Mesodermal cell (in vitro differentiated cells): Measurements from ENCODE around the gene ANTXR1.
"Not testable (repeated sequence)": the region's sequence is repeated elsewhere in the genome, so short reads cannot be mapped to it uniquely, and the experiment has no call there.

Experiments
- H3K27ac ChIP-seq: 2 replicates; pipeline ENCODE4 v1.7.0; 2013; ENCODE audit warnings: mild to moderate bottlenecking, low read depth, low read length, moderate library complexity; ENCODE audit not compliant: severe bottlenecking
- H3K36me3 ChIP-seq: 2 replicates; pipeline ENCODE4 v1.7.1; 2013; ENCODE audit warnings: mild to moderate bottlenecking, low read length, moderate library complexity; ENCODE audit not compliant: control insufficient read depth, insufficient read depth
- H3K4me1 ChIP-seq: one replicate; pipeline ENCODE4 v1.7.1; 2013; ENCODE audit warnings: mild to moderate bottlenecking, low read length; ENCODE audit not compliant: insufficient read depth, control insufficient read depth, poor library complexity, severe bottlenecking
- H3K4me3 ChIP-seq: 2 replicates; pipeline ENCODE4 v1.7.0; 2013; ENCODE audit warnings: low read length, control low read depth, mild to moderate bottlenecking; ENCODE audit not compliant: insufficient read depth, poor library complexity, severe bottlenecking; ENCODE audit errors: extremely low read depth
- H3K9me3 ChIP-seq: 2 replicates; pipeline ENCODE4 v1.7.1; 2013; ENCODE audit warnings: mild to moderate bottlenecking, low read length, moderate library complexity; ENCODE audit not compliant: control insufficient read depth
- whole genome bisulfite sequencing, 2 experiments: methylation state at CpG; one replicate each; pipeline ENCODE4 v1.1.5; 2013; ENCODE audit warnings: missing lambda C conversion rate in 2 of 2; ENCODE audit not compliant: insufficient coverage in 2 of 2; 5-methylcytosine and 5-hydroxymethylcytosine counted together

The ANTXR1 gene

DNA sequence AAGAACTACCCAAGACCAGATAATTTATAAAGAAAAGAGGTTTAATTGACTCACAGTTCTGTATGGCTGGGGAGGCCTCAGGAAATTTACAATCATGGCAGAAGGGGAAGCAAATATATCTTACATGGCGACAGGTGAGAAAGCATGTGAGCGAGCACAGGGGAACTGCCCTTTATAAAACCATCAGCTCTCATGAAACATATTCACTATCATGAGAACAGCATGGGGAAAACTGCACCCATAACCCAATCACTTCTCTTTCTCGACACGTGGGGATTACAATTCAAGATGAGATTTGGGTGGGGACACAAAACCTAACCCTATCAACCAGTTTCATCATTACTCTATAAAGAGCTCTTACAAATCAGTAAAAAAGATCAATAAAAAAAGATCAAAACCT, 222.9 kb downstream of the ANTXR1 start:
- H3K4me3 ChIP-seq, H3K27ac ChIP-seq, H3K4me1 ChIP-seq, H3K9me3 ChIP-seq: not testable (repeated sequence)
- H3K36me3 ChIP-seq = peaks cover 24% of the 10 kb centered on the region
- WGBS, 2 experiments = 100% methylated on average over 2 of the region's 4 CpGs; no CpG with 5 or more reads in 1 of the 2 experiments

DNA sequence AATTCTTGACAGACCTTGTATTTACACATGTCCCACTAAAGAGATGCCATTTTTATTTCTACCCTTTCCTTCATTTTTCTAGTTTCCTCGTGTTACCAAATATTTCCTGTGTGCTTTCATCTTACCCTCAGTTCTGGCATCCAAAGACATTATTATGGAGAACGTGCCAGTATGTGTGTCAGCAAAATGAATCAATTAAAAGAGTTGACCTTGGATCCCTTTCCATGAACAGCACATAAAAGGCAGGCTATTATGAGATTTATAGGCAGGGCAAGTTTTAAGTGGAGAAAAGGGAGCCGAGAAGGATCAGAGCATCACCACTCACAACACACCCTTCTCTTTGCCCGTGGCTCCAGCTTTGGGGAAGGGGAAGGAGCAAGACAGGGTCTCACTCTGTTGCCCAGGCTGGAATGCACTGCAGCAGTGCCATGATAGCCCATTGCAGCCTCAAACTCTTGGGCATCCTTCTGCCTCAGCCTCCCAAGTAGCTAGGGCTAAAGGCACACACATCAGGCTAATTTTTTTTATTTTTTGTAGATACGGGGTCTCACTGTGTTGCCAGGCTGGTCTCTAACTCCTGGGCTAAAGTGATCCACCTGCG, 224.2 kb downstream of the ANTXR1 start:
- Histone ChIP-seq H3K4me1 (no peaks in the 10 kb centered on the region), H3K4me3 (no peak overlapping the region), H3K36me3 (peaks cover 29% of the 10 kb centered on the region), H3K9me3 (no peaks in the 10 kb centered on the region), H3K27ac (no peak overlapping the region)
- 93 to 95% methylated on average over 3 to 4 of the region's 6 CpGs for WGBS, 2 experiments

DNA sequence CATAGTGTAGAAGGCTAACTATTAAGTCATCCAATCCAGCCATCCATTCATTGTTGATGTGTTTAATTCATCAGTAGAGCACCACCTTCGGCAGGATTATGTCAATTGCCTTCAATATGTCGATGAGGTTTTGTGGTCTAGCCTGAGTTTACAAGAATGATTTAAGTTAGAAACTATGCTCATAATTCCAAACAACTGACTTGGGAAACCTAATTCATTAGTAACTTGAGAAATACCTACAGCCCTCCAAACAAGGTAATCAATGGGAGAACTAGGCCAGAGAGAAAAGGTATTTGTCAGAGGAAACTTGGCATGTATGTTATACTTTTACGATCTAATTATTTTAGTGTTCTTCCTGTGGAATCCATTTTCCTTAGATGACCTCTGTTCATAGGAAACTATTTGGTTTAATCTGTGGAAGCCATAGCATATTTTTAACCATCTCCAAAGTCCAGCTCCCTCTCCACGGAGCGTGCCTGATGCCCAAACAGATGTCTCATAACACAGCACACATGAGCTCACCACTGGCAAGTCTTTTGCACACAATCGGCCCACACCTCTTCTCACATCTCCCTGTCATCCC, 225.6 kb downstream of the ANTXR1 start:
- H3K4me1 ChIP-seq = peaks cover 4% of the 10 kb centered on the region
- H3K4me3 ChIP-seq = no peak overlapping the region
- 96 to 100% methylated on average over 2 to 5 of the region's 6 CpGs for WGBS, 2 experiments
- H3K36me3 ChIP-seq = peaks cover 32% of the 10 kb centered on the region
- no peak overlapping the region for H3K27ac ChIP-seq
- no peaks in the 10 kb centered on the region for H3K9me3 ChIP-seq

DNA sequence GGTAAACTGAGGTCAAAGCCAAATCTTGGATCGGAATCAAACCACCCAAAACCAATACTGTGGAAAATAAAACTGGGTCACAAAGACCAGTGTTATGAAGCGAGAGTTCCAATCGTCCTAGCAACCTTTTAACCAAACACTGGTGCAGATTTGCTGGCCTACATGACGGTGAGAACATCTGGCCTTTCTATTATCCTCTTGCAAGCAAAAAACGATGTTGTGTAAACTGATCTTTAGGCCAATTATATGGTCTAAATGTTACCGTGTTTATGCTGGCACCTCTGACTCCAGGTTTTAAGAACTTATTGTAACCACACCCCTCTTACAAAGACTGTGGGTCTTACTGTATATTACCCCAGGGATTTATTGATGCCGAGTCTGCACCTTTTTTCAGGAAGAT, 228.1 kb downstream of the ANTXR1 start:
- no peak overlapping the region for H3K27ac ChIP-seq
- peaks cover 4% of the 10 kb centered on the region for H3K4me1 ChIP-seq
- H3K9me3 ChIP-seq = no peaks in the 10 kb centered on the region
- WGBS, 2 experiments = 92 to 99% methylated on average over 5 to 7 of the region's 7 CpGs
- H3K4me3 ChIP-seq = no peak overlapping the region
- H3K36me3 ChIP-seq = peaks cover 44% of the 10 kb centered on the region

DNA sequence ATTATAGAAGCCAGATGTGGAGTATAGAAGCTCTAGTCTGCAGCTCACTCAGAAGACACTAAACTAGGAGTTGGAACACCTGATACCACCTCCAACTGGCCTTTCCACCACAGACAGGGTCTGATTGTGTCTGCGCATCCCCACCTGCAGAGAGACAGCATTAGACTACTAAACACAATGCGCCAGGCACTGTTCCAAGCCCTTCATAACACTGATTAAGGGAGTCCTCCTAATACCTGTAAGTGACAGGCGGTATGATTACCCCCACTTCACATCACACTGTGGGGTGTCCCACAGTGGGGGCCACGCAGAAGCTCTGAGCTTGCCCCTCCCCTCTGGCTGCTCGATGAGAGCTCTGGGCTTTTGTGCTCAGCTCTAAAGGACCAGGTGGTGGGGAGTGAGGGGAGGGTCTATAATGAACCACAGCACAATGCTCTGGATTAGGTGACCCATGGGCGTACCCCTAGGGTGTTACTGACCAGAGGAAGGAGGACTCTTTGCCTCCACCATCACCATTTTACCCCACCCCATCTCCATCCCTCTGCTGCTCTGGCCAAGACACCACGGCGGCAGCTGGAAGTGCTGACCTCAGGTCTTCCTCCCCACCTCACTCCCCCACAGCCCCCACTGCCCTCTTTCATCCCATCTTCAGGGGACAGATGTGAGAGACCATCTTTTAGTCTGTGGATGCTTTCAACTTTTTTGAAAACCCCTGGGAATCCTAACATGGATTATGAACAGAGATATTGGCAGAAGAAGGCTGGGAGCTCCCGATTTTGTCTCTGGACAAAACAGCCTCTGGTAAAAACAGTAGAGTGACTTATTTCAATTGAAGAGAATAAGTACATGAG, 228.9 kb downstream of the ANTXR1 start:
- H3K27ac ChIP-seq = no peak overlapping the region
- 92 to 100% methylated on average over 2 to 3 of the region's 9 CpGs for WGBS, 2 experiments

DNA sequence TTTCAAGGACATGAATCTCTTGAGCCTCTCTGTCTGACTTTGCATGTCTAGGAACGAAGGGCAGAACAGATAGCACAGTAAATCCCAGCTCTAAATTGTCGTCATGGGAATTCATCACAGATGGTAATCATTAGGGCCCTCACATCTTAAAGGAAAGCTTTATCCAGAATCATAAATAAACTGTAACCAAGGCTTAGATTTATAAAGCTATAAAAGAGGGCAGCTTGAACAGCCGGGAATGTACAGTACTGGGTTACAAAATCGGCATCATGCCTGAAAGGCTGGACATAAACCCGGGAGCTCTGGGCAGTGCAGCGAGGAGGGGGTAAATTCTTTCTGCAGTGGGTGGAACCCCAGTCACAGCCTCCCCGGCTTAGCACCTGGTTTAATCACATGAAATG, 229.7 kb downstream of the ANTXR1 start:
- WGBS, 2 experiments = 89 to 94% methylated on average over 7 of the region's 7 CpGs
- Histone ChIP-seq H3K4me3 (no peak overlapping the region), H3K27ac (no peak overlapping the region), H3K36me3 (peaks cover 52% of the 10 kb centered on the region), H3K4me1 (peaks cover 4% of the 10 kb centered on the region), H3K9me3 (no peaks in the 10 kb centered on the region)

More for the DNA sequence above, 228.9 kb downstream of the ANTXR1 start:
- Histone ChIP-seq H3K4me1 (peaks cover 4% of the 10 kb centered on the region), H3K9me3 (no peaks in the 10 kb centered on the region), H3K36me3 (peaks cover 52% of the 10 kb centered on the region), H3K4me3 (no peak overlapping the region)

DNA sequence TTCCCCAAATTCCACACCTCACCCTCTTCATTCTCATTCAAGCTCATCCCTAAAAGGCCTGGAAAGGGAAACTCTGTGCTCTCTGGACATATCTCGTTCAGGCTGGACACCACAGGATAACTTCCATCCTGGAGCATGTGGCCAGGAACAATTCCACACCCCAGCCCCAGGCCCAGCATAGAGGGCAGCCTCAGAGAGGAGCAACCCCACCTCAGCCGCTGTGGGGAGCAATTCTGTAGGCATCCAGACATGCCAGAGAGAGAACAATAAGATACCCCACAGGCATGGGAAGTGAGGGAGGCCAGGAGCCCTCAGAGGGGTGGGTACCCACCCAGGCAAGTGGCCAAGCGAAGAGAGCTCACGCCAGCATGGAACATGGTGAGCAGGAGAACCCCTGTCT, 230.7 kb downstream of the ANTXR1 start:
- Histone ChIP-seq H3K36me3 (peaks cover 53% of the 10 kb centered on the region), H3K4me1 (peaks cover 4% of the 10 kb centered on the region), H3K4me3 (no peak overlapping the region), H3K9me3 (no peaks in the 10 kb centered on the region), H3K27ac (no peak overlapping the region)
- WGBS, 2 experiments = 79 to 93% methylated on average over 3 to 4 of the region's 4 CpGs

DNA sequence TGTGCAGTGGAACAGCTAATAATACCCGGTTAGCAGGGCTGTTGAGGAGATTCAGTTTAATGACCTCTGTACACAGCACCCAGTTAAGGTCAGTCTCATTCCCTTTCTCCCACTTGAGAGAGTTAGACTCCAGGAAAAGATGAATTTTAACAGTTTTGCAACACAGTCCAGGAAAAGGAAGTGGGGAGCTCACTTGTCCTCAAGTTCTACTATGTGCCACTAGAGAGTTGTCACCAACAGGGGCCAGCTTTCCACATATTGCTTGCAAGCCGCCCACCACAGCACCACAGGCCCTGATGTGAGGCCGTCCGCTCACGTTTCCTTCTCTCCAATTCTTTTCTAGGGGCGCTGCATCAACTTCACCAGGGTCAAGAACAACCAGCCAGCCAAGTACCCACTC, 231.9 kb downstream of the ANTXR1 start:
- WGBS, 2 experiments = 91 to 93% methylated on average over 5 to 6 of the region's 6 CpGs
- no peak overlapping the region for H3K27ac ChIP-seq
- H3K4me1 ChIP-seq = peaks cover 4% of the 10 kb centered on the region
- peaks cover 42% of the 10 kb centered on the region for H3K36me3 ChIP-seq
- no peak overlapping the region for H3K4me3 ChIP-seq
- H3K9me3 ChIP-seq = no peaks in the 10 kb centered on the region

DNA sequence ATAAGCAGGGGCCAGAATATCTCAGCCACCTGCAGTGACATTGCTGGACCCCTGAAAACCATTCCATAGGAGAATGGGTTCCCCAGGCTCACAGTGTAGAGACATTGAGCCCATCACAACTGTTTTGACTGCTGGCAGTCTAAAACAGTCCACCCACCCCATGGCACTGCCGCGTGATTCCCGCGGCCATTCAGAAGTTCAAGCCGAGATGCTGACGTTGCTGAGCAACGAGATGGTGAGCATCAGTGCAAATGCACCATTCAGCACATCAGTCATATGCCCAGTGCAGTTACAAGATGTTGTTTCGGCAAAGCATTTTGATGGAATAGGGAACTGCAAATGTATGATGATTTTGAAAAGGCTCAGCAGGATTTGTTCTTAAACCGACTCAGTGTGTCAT, 234.6 kb downstream of the ANTXR1 start:
- Histone ChIP-seq H3K36me3 (peaks cover 31% of the 10 kb centered on the region), H3K4me1 (peaks cover under 1% of the 10 kb centered on the region), H3K4me3 (no peak overlapping the region), H3K9me3 (no peaks in the 10 kb centered on the region), H3K27ac (no peak overlapping the region)
- 91 to 93% methylated on average over 3 to 7 of the region's 9 CpGs for whole genome bisulfite sequencing, 2 experiments

DNA sequence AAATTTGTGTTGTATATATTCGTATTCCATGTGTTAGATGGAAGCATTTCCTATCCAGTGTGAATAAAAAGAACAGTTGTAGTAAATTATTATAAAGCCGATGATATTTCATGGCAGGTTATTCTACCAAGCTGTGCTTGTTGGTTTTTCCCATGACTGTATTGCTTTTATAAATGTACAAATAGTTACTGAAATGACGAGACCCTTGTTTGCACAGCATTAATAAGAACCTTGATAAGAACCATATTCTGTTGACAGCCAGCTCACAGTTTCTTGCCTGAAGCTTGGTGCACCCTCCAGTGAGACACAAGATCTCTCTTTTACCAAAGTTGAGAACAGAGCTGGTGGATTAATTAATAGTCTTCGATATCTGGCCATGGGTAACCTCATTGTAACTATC, 235.3 kb downstream of the ANTXR1 start:
- Histone ChIP-seq H3K27ac (no peak overlapping the region), H3K9me3 (no peaks in the 10 kb centered on the region), H3K4me3 (no peak overlapping the region), H3K36me3 (peaks cover 30% of the 10 kb centered on the region), H3K4me1 (no peaks in the 10 kb centered on the region)
- 93% methylated on average over 3 of the region's 4 CpGs; no CpG with 5 or more reads in 1 of the 2 experiments for WGBS, 2 experiments
